C4-2B (cell line): ENCODE results near the gene RAF1.

Experiments
- H3K27ac ChIP-seq: fragments of 450-650 bp; 2 replicates; pipeline ENCODE4 v1.5.1; 2017
- ZFX ChIP-seq: fragments of 450-650 bp; IDR thresholded peaks from 2 replicates; pipeline ENCODE4 v1.6.1; 2017
- TF ChIP-seq, protein P1 (sequence below): fragments of 450-650 bp; conservative IDR thresholded peaks from 2 replicates; pipeline ENCODE4 v1.5.1; 2017; ENCODE audit warnings: mild to moderate bottlenecking

Gene RAF1

DNA sequence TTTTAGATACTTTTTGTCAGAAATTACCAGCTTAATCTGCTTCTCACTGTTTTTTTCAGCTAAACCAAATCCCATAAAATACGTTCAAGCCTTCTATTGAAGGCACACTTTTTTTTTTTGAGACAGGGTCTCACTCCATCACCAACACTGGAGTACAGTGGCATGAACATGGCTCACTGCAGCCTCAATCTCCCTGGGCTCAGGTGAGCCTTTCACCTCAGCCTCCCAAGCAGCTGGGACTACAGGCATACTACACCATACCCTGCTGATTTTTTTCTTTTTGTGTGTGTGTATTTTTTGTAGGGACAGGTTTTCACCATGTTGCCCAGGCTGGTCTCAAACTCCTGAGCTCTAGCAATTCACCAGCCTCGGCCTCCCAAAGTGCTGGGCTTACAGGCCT is 3.7 kb downstream of the RAF1 start:
- H3K27ac ChIP-seq, result peak overlapping the region; percentile 39
- TF ChIP-seq, protein P1, sequence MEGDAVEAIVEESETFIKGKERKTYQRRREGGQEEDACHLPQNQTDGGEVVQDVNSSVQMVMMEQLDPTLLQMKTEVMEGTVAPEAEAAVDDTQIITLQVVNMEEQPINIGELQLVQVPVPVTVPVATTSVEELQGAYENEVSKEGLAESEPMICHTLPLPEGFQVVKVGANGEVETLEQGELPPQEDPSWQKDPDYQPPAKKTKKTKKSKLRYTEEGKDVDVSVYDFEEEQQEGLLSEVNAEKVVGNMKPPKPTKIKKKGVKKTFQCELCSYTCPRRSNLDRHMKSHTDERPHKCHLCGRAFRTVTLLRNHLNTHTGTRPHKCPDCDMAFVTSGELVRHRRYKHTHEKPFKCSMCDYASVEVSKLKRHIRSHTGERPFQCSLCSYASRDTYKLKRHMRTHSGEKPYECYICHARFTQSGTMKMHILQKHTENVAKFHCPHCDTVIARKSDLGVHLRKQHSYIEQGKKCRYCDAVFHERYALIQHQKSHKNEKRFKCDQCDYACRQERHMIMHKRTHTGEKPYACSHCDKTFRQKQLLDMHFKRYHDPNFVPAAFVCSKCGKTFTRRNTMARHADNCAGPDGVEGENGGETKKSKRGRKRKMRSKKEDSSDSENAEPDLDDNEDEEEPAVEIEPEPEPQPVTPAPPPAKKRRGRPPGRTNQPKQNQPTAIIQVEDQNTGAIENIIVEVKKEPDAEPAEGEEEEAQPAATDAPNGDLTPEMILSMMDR, result no peak
- TF ChIP-seq ZFX, result no peak

DNA sequence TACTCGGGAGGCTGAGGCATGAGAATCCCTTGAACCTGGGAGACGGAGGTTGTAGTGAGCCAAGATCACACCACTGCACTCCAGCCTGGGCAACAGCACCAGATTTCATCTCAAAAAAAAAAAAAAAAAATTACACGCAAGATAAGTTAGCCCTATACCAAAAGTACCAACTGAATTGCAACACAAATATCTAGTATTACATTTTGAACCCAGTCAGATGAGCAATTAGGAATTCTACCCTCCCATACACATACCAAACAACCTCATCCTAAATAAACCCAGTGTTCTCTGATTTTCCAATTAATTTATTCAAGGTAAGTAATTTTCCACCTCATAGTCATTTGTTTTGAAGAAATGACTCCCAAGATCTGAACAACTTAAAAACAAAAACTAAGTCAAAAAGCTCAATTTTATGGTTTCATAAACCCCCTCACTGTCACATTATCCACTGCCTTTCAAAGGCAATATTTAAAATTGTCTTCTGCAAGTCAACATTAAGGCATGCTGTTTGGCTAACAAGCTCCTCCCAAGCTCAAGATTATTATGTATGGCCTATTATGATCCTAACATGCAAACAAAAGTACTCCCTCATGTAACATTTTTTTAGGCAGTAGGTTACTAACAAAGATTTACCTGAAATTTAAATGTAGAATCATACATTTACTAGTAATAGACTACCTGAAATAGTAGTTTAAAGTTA is 4.5 kb downstream of the RAF1 start:
- no peak overlapping the region; the same call in 1 of the 2 replicates for H3K27ac ChIP-seq

DNA sequence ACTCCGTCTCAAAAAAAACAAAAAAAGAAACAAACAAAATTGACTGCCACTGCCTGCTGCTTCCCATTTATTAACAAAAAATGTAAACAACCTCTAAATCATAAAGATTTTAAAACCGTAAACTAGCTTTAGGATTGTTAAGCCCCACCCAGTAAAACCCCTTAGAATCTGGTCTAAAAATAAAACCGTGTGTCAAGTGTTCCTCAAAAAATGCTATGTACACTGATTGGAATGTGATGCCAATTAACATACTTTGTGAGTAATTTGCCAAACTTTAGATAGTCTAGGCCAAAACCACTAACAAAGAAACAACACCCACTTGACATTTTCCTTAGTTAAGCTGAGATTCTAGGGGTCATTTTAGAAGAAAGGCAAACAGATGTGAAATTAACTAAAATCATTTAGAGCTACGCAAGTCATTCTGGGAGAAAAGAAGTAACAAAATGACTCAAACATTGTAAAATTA is 5.3 kb downstream of the RAF1 start:
- no peak overlapping the region; the same call in 1 of the 2 replicates for H3K27ac ChIP-seq
- TF ChIP-seq ZFX, result no peak
- TF ChIP-seq, protein P1, result no peak

More for the DNA sequence above, 4.5 kb downstream of the RAF1 start:
- TF ChIP-seq ZFX, result no peak
- TF ChIP-seq, protein P1, result no peak

DNA sequence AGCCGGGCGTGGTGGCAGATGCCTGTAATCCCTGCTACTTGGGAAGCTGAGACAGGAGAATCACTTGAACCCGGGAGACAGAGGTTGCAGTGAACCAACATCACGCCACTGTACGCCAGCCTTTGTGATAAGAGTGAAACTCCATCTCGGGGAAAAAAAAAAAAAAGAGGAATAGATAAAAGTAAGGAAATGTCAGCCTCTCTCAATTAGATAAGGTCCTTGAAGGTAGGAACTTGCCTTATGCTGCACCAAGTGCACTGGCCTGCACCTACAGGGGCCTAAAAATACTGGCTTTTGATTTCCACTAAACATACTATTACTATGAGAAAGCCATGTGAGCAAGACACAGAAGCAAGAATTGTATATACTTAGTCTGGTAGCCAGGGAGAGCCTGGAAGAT is 7.1 kb downstream of the RAF1 start:
- TF ChIP-seq, protein P1, result no peak
- TF ChIP-seq ZFX, result no peak
- H3K27ac ChIP-seq, result no peak overlapping the region

DNA sequence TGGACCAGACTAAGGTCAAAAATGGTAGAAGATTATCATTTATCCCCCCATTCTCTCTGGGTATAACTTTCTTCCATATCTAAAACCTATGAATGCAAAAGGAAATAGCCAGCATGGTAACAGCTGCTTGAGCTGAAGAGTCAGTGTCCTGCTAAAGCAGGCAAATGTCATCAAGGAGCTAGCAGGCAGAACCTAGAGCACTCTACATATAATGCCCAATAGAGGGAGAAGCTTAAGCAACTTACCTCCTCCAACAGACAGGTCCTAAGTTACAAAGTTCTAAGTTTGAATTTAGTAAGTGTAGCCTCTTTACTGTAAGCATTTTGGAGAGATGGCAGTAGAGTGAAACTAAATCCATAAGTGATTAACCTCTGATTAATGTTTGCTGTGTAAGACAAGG is 7.7 kb downstream of the RAF1 start:
- no peak overlapping the region for H3K27ac ChIP-seq
- TF ChIP-seq, protein P1, result no peak
- TF ChIP-seq ZFX, result no peak

DNA sequence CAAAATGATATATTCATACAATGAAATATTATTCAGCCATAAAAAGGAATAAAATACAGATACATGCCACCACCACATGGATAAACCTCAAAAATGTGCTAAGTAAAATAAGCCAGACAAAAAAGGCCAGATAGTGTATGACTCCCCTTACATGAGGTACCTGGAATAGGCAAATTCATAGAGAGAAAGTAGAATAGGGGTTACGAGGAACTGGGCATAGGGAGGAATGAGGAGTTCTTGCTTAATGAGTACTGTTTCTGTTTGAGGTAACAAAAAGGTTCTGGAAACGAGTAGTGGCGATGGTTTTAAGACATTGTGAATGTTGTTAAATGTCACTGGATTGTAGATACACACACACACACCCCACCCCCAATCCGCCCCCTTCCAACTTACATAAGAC is 8.2 kb downstream of the RAF1 start:
- H3K27ac ChIP-seq, result no peak overlapping the region
- TF ChIP-seq ZFX, result no peak
- TF ChIP-seq, protein P1, result no peak

DNA sequence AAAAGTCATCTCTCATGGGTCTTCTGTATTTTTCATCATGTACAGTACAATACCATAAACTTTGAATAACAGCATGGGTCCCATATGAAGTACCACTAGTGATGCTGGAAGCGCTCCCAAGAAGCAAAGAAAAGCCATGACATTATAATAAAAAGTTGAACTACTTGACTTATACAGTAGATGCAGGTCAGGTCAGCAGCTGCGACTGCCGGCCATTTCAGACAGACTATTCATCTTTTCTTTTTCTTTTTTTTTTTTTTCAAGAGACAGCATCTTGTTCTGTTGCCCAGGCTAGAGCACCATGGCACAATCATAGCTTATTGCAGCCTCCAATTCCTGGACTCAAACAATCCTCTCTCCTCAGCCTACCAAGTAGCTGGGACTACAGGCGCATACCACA is 10.2 kb downstream of the RAF1 start:
- H3K27ac ChIP-seq, result no peak overlapping the region
- TF ChIP-seq, protein P1, result no peak
- no peak for TF ChIP-seq ZFX
